Stimulated activated CD8-positive, alpha-beta memory T cell treated with anti-CD3 and anti-CD28 coated beads, Interleukin-12 subunit alpha, Interleukin-12 subunit beta, amount 100 ng/mL, for 24 hours (primary cell): ENCODE data around the gene MGLL.
A peak's percentile ranks its signal among the peaks of the same experiment; 100 is the strongest.

Experiments used
- DNase-seq: peaks from one replicate; pipeline ENCODE4 v3.0.0-alpha.2; 2020; ENCODE audit errors: extremely low read depth

MGLL gene

GRCh38 chr3:127675651-127676391 is 146.5 kb downstream of the MGLL start:
- no peak for DNase-seq

- no peak for DNase-seq
Observed at GRCh38 chr3:127674790-127675189, 147.5 kb downstream of the MGLL start.

- no peak for DNase-seq
Observed at GRCh38 chr3:127674101-127674721, 148.1 kb downstream of the MGLL start.

- no peak for DNase-seq
Observed at GRCh38 chr3:127673191-127674100, 148.9 kb downstream of the MGLL start.

GRCh38 chr3:127672429-127673190 is 149.7 kb downstream of the MGLL start, which contains the start of gene ABTB1:
TSS of gene ABTB1 (plus strand) at chr3:127672952. CDS start at chr3:127673026, 74 bp downstream.
- peak; percentile 75 for DNase-seq

- no peak for DNase-seq
Observed at GRCh38 chr3:127671523-127672428, 150.5 kb downstream of the MGLL start.

GRCh38 chr3:127670761-127671522 is 151.4 kb downstream of the MGLL start:
- DNase-seq: no peak

- no peak for DNase-seq
Observed at GRCh38 chr3:127670229-127670559, 152.1 kb downstream of the MGLL start.

GRCh38 chr3:127669541-127670228 is 152.6 kb downstream of the MGLL start:
- no peak for DNase-seq

GRCh38 chr3:127668906-127669305 is 153.4 kb downstream of the MGLL start:
- no peak for DNase-seq

- no peak for DNase-seq
Observed at GRCh38 chr3:127667119-127667681, 155.1 kb downstream of the MGLL start.

- no peak for DNase-seq
Observed at GRCh38 chr3:127666676-127667075, 155.6 kb downstream of the MGLL start.

- DNase-seq: no peak
Observed at GRCh38 chr3:127665586-127665985, 156.7 kb downstream of the MGLL start.

- no peak for DNase-seq
Observed at GRCh38 chr3:127665165-127665564, 157.2 kb downstream of the MGLL start.

- no peak for DNase-seq
Observed at GRCh38 chr3:127663151-127663550, 159.2 kb downstream of the MGLL start.

GRCh38 chr3:127662001-127662469 is 160.3 kb downstream of the MGLL start:
- no peak for DNase-seq

- no peak for DNase-seq
Observed at GRCh38 chr3:127661600-127661999, 160.7 kb downstream of the MGLL start.

- DNase-seq: no peak
Observed at GRCh38 chr3:127660621-127661251, 161.6 kb downstream of the MGLL start.
